ENCODE data around the gene HAUS3. TPM values are rescaled to one million over a fixed set of nuclear protein-coding genes. Genes with fewer than 3 reads are reported as not detected.

Gene HAUS3
- polyA plus RNA-seq, 1 donor (not counting 4 experiments of a cell fraction or from before 2014, with no cell fraction given) = 11.1 TPM

DNA sequence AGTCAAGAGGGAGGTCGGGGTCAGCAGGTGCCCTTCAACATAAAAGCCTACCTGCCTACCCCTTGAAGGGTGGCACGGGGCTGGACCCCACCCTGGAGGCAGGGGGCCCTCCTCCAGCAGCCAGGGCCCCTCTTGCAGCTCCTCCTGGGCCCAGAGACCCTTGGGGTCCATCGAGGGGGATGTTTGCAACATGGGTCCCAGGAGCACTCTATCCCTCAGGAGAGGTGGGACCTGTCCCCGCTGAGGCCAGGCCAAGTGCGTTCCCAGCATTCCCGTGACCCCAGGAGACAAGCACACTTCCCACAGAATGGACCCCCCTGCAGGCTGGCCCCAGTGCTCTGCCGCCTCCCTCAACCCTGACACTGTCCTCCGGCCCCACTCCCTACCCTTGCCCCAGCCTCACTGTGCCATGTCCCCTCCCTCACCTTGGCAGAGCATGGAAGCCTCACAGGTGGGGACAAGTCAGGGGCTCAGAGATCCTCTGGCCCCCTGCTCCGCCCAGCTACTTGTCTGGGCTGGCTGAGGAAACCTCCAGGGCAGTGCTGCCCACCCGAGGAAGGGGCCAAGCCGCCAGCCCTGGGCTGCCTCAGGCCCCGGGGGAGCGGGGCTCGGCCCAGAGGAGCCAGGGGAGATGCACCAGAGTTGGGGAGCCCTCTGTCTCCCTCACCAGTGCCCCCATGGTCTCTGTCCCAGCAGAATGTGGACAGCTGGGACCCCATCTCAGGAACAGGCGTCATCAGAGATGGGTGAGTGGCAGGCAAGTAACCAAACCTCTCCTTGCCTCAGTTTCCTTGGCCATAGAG, 17.8 kb upstream of the HAUS3 start:
- no peak for TF ChIP-seq EZH2 (IDR thresholded peaks at IDR 0.05; ENCODE audit: low read length)
- TF ChIP-seq, protein P1, sequence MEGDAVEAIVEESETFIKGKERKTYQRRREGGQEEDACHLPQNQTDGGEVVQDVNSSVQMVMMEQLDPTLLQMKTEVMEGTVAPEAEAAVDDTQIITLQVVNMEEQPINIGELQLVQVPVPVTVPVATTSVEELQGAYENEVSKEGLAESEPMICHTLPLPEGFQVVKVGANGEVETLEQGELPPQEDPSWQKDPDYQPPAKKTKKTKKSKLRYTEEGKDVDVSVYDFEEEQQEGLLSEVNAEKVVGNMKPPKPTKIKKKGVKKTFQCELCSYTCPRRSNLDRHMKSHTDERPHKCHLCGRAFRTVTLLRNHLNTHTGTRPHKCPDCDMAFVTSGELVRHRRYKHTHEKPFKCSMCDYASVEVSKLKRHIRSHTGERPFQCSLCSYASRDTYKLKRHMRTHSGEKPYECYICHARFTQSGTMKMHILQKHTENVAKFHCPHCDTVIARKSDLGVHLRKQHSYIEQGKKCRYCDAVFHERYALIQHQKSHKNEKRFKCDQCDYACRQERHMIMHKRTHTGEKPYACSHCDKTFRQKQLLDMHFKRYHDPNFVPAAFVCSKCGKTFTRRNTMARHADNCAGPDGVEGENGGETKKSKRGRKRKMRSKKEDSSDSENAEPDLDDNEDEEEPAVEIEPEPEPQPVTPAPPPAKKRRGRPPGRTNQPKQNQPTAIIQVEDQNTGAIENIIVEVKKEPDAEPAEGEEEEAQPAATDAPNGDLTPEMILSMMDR (optimal IDR thresholded peaks at IDR 0.05 in 1 of 3, IDR thresholded peaks at IDR 0.05 in 1 of 3, conservative IDR thresholded peaks at IDR 0.05 in 1 of 3; ENCODE audit: extremely low read depth in 1 of 3, insufficient read depth in 2 of 3, low read length in 3 of 3) = no peak
- FAIRE-seq (no peak), DNase-seq (ENCODE audit: low read depth, low spot score) (no peak)
- Histone ChIP-seq H3K9me1 (ENCODE audit: control insufficient read depth, extremely low read depth, insufficient read depth, low read length) (no peaks in the 10 kb centered on the region), H3K4me3 (ENCODE audit: control insufficient read depth in 2 of 3, extremely low read depth in 1 of 3, insufficient read depth in 2 of 3, low read depth in 1 of 3, low read length in 3 of 3) (no peak overlapping the region), H3K36me3 (ENCODE audit: control insufficient read depth in 2 of 2, extremely low read depth in 1 of 2, insufficient read depth in 2 of 2, low read length in 2 of 2) (peaks cover 3 to 10% of the 10 kb centered on the region in 2 experiments), H3K9me3 (ENCODE audit: control insufficient read depth, low read depth, low read length) (no peaks in the 10 kb centered on the region), H2AFZ (ENCODE audit: control insufficient read depth, low read length) (no peak overlapping the region), H3K27me3 (ENCODE audit: control insufficient read depth, extremely low read depth, insufficient read depth, low read length) (no peaks in the 10 kb centered on the region), H3K27ac (ENCODE audit: control insufficient read depth, insufficient read depth, low read length) (no peak overlapping the region), H3K79me2 (ENCODE audit: control insufficient read depth, insufficient read depth, low read length) (peaks cover 10% of the 10 kb centered on the region), H3K4me2 (ENCODE audit: control insufficient read depth, extremely low read depth, insufficient read depth, low read depth, low read length) (peak overlapping the region; percentile 85), H4K20me1 (ENCODE audit: control insufficient read depth, extremely low read depth, insufficient read depth, low read length) (peaks cover 8% of the 10 kb centered on the region), H3K9ac (ENCODE audit: control insufficient read depth, extremely low read depth, insufficient read depth, low read length) (peak overlapping the region; percentile 80), H3K4me1 (ENCODE audit: control insufficient read depth, extremely low read depth, insufficient read depth, low read length) (peaks cover 10% of the 10 kb centered on the region)
- dilution Hi-C loops (cut with MboI; ENCODE audit: extremely low pct_ligation_motif_present, low sequenced_read_pairs) = no loop called here

DNA sequence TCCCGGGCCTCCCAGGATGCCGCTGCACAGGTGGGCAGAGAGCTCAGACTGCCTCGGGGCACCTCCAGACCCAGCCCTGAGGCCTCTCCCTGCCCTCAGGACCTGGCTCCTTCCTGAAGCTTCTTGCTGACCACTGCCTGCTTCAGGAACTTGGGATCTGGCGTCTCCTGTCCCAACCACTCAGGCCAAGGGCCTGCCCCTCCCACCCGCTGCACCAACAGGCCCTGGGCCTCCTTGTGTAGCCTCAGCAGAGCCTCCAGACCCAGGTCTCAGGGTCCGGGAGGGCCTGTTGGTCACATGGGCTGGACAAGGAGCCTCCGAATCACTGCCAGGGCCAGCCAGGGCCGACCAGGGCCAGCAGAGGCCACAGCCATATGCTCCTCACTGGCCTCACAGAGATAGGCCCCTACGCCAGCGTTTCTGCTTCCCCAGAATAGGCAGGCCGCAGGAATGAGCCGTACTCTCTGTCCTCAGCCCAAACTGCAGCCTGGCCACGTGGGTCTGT, 17.2 kb upstream of the HAUS3 start:
- Histone ChIP-seq H3K27me3 (ENCODE audit: control insufficient read depth, extremely low read depth, insufficient read depth, low read length) (no peaks in the 10 kb centered on the region), H3K4me1 (ENCODE audit: control insufficient read depth, extremely low read depth, insufficient read depth, low read length) (peaks cover 10% of the 10 kb centered on the region), H2AFZ (ENCODE audit: control insufficient read depth, low read length) (no peak overlapping the region), H4K20me1 (ENCODE audit: control insufficient read depth, extremely low read depth, insufficient read depth, low read length) (peaks cover 8% of the 10 kb centered on the region), H3K27ac (ENCODE audit: control insufficient read depth, insufficient read depth, low read length) (no peak overlapping the region), H3K9me3 (ENCODE audit: control insufficient read depth, low read depth, low read length) (no peaks in the 10 kb centered on the region), H3K36me3 (ENCODE audit: control insufficient read depth in 2 of 2, extremely low read depth in 1 of 2, insufficient read depth in 2 of 2, low read length in 2 of 2) (peaks cover 4 to 12% of the 10 kb centered on the region in 2 experiments), H3K4me2 (ENCODE audit: control insufficient read depth, extremely low read depth, insufficient read depth, low read depth, low read length) (no peak overlapping the region), H3K9ac (ENCODE audit: control insufficient read depth, extremely low read depth, insufficient read depth, low read length) (no peak overlapping the region), H3K4me3 (ENCODE audit: control insufficient read depth in 2 of 3, extremely low read depth in 1 of 3, insufficient read depth in 2 of 3, low read depth in 1 of 3, low read length in 3 of 3) (no peak overlapping the region), H3K9me1 (ENCODE audit: control insufficient read depth, extremely low read depth, insufficient read depth, low read length) (no peaks in the 10 kb centered on the region), H3K79me2 (ENCODE audit: control insufficient read depth, insufficient read depth, low read length) (peaks cover 10% of the 10 kb centered on the region)
- DNase-seq (ENCODE audit: low read depth, low spot score) = no peak
- dilution Hi-C loops (cut with MboI; ENCODE audit: extremely low pct_ligation_motif_present, low sequenced_read_pairs) = no loop called here
- FAIRE-seq = no peak
- TF ChIP-seq, protein P1 (optimal IDR thresholded peaks at IDR 0.05 in 1 of 3, IDR thresholded peaks at IDR 0.05 in 1 of 3, conservative IDR thresholded peaks at IDR 0.05 in 1 of 3; ENCODE audit: extremely low read depth in 1 of 3, insufficient read depth in 2 of 3, low read length in 3 of 3) = no peak
- no peak for TF ChIP-seq EZH2 (IDR thresholded peaks at IDR 0.05; ENCODE audit: low read length)
